HUES64 (cell line): ENCODE measurements around the gene PTPRM.

Experiments used
- H3K27ac ChIP-seq: 2 replicates; pipeline ENCODE4 v1.7.0; 2013; ENCODE audit warnings: low read depth, low read length, inconsistent platforms
- H3K27me3 ChIP-seq: 2 replicates; pipeline ENCODE4 v1.6.1; 2013; ENCODE audit warnings: mild to moderate bottlenecking, low read length; ENCODE audit not compliant: insufficient read depth
- H3K36me3 ChIP-seq: 2 replicates; pipeline ENCODE4 v1.6.1; 2013; ENCODE audit warnings: mild to moderate bottlenecking, low read length; ENCODE audit not compliant: insufficient read depth
- H3K4me1 ChIP-seq: 2 replicates; pipeline ENCODE4 v1.6.1; 2013; ENCODE audit warnings: mild to moderate bottlenecking, low read length, moderate library complexity; ENCODE audit not compliant: insufficient read depth
- H3K4me3 ChIP-seq: 2 replicates; pipeline ENCODE4 v1.5.1; 2013; ENCODE audit warnings: mild to moderate bottlenecking, low read length, moderate library complexity
- H3K9ac ChIP-seq: 2 replicates; pipeline ENCODE4 v1.6.1; 2013; ENCODE audit warnings: mild to moderate bottlenecking, low read depth, low read length
- H3K9me3 ChIP-seq: 2 replicates; pipeline ENCODE4 v1.6.1; 2013; ENCODE audit warnings: low read depth, low read length; ENCODE audit not compliant: insufficient read depth
- WGBS: fragments of 150-250, 120-280 bp; methylation state at CpG from one replicate; pipeline ENCODE4 v1.1.7; 2013; ENCODE audit warnings: missing lambda C conversion rate; 5-methylcytosine and 5-hydroxymethylcytosine counted together

PTPRM gene

GRCh38 chr18:7600528-7601245, 33.6 kb downstream of the PTPRM start:
- Histone ChIP-seq H3K9me3 (no peaks in the 10 kb centered on the region), H3K27me3 (no peaks in the 10 kb centered on the region), H3K27ac (no peak overlapping the region), H3K36me3 (no peaks in the 10 kb centered on the region), H3K4me3 (no peak overlapping the region), H3K4me1 (peaks cover 27% of the 10 kb centered on the region), H3K9ac (no peak overlapping the region)
- WGBS: 88% methylated on average over 13 of the region's 13 CpGs

- H3K27ac ChIP-seq: no peak overlapping the region
- no peak overlapping the region for H3K4me3 ChIP-seq
- 81% methylated on average over 6 of the region's 6 CpGs for WGBS
- no peaks in the 10 kb centered on the region for H3K27me3 ChIP-seq
- no peak overlapping the region for H3K9ac ChIP-seq
- peaks cover 27% of the 10 kb centered on the region for H3K4me1 ChIP-seq
- H3K9me3 ChIP-seq: no peaks in the 10 kb centered on the region
- no peaks in the 10 kb centered on the region for H3K36me3 ChIP-seq
Measured at GRCh38 chr18:7601246-7601615, 34.1 kb downstream of the PTPRM start.

- WGBS: 90% methylated on average over 3 of the region's 3 CpGs
- H3K36me3 ChIP-seq: no peaks in the 10 kb centered on the region
Measured at GRCh38 chr18:7601936-7602335, 34.8 kb downstream of the PTPRM start.

GRCh38 chr18:7603259-7604000, 36.3 kb downstream of the PTPRM start:
- H3K4me3 ChIP-seq: no peak overlapping the region
- no peak overlapping the region for H3K9ac ChIP-seq
- H3K9me3 ChIP-seq: no peaks in the 10 kb centered on the region
- no peaks in the 10 kb centered on the region for H3K36me3 ChIP-seq
- WGBS: 59% methylated on average over 4 of the region's 4 CpGs
- peak overlapping the region; percentile 53; the same call in 1 of the 2 replicates for H3K27ac ChIP-seq
- peaks cover 39% of the 10 kb centered on the region for H3K4me1 ChIP-seq
- no peaks in the 10 kb centered on the region for H3K27me3 ChIP-seq

More at GRCh38 chr18:7601936-7602335, 34.8 kb downstream of the PTPRM start:
- H3K9me3 ChIP-seq: no peaks in the 10 kb centered on the region
- no peak overlapping the region for H3K27ac ChIP-seq
- H3K4me3 ChIP-seq: no peak overlapping the region
- H3K27me3 ChIP-seq: no peaks in the 10 kb centered on the region
- no peak overlapping the region for H3K9ac ChIP-seq
- peaks cover 27% of the 10 kb centered on the region for H3K4me1 ChIP-seq

GRCh38 chr18:7604361-7604760, 37.2 kb downstream of the PTPRM start:
- 85% methylated on average over 3 of the region's 3 CpGs for whole genome bisulfite sequencing
- H3K4me1 ChIP-seq: peaks cover 39% of the 10 kb centered on the region

GRCh38 chr18:7605705-7606104, 38.6 kb downstream of the PTPRM start:
- Histone ChIP-seq H3K9me3 (no peaks in the 10 kb centered on the region), H3K4me1 (peaks cover 36% of the 10 kb centered on the region), H3K27ac (no peak overlapping the region), H3K27me3 (no peaks in the 10 kb centered on the region), H3K4me3 (no peak overlapping the region), H3K9ac (no peak overlapping the region), H3K36me3 (no peaks in the 10 kb centered on the region)
- 100% methylated on average over 1 of the region's 2 CpGs for WGBS

More at GRCh38 chr18:7604361-7604760, 37.2 kb downstream of the PTPRM start:
- Histone ChIP-seq H3K9ac (no peak overlapping the region), H3K27me3 (no peaks in the 10 kb centered on the region), H3K36me3 (no peaks in the 10 kb centered on the region), H3K9me3 (no peaks in the 10 kb centered on the region), H3K4me3 (no peak overlapping the region), H3K27ac (peak overlapping the region; percentile 53; the same call in 1 of the 2 replicates)

GRCh38 chr18:7607540-7608173, 40.5 kb downstream of the PTPRM start:
- Histone ChIP-seq H3K9me3 (no peaks in the 10 kb centered on the region), H3K4me3 (no peak overlapping the region), H3K27ac (no peak overlapping the region), H3K27me3 (no peaks in the 10 kb centered on the region), H3K9ac (no peak overlapping the region), H3K4me1 (peaks cover 30% of the 10 kb centered on the region), H3K36me3 (no peaks in the 10 kb centered on the region)
- 83% methylated on average over 10 of the region's 12 CpGs for WGBS

GRCh38 chr18:7608174-7608550, 41.0 kb downstream of the PTPRM start:
- Histone ChIP-seq H3K36me3 (no peaks in the 10 kb centered on the region), H3K9me3 (no peaks in the 10 kb centered on the region), H3K27me3 (no peaks in the 10 kb centered on the region), H3K9ac (no peak overlapping the region), H3K4me1 (peaks cover 28% of the 10 kb centered on the region), H3K27ac (no peak overlapping the region), H3K4me3 (no peak overlapping the region)
- 74% methylated on average over 1 of the region's 1 CpG for WGBS

- WGBS: 91% methylated on average over 2 of the region's 2 CpGs
- no peak overlapping the region for H3K27ac ChIP-seq
- no peak overlapping the region for H3K9ac ChIP-seq
- no peaks in the 10 kb centered on the region for H3K27me3 ChIP-seq
- no peaks in the 10 kb centered on the region for H3K36me3 ChIP-seq
- H3K9me3 ChIP-seq: no peaks in the 10 kb centered on the region
- H3K4me1 ChIP-seq: peaks cover 22% of the 10 kb centered on the region
- no peak overlapping the region for H3K4me3 ChIP-seq
Measured at GRCh38 chr18:7608781-7609201, 41.7 kb downstream of the PTPRM start.

- no peaks in the 10 kb centered on the region for H3K36me3 ChIP-seq
- peaks cover 14% of the 10 kb centered on the region for H3K4me1 ChIP-seq
- H3K27me3 ChIP-seq: no peaks in the 10 kb centered on the region
- no peak overlapping the region for H3K9ac ChIP-seq
- H3K4me3 ChIP-seq: no peak overlapping the region
- no peaks in the 10 kb centered on the region for H3K9me3 ChIP-seq
- WGBS: no CpG with 5 or more reads among the region's 1 CpG
- no peak overlapping the region for H3K27ac ChIP-seq
Measured at GRCh38 chr18:7609617-7610016, 42.5 kb downstream of the PTPRM start.

GRCh38 chr18:7614042-7614441, 46.9 kb downstream of the PTPRM start:
- H3K9me3 ChIP-seq: no peaks in the 10 kb centered on the region
- H3K4me3 ChIP-seq: no peak overlapping the region
- WGBS: 96% methylated on average over 3 of the region's 4 CpGs
- no peaks in the 10 kb centered on the region for H3K27me3 ChIP-seq
- no peak overlapping the region for H3K9ac ChIP-seq
- no peak overlapping the region for H3K27ac ChIP-seq
- peaks cover 14% of the 10 kb centered on the region; the same call in 1 of the 2 replicates for H3K4me1 ChIP-seq
- H3K36me3 ChIP-seq: no peaks in the 10 kb centered on the region
